Fibroblast of pulmonary artery (primary cell): ENCODE results near the gene AP1S3.
"Not testable (repeated sequence)": the region's sequence is repeated elsewhere in the genome, so short reads cannot be mapped to it uniquely, and the experiment has no call there.

Source experiments
- DNase-seq: peaks from one replicate; pipeline ENCODE4 v3.0.0-alpha.2; 2010; ENCODE audit warnings: low read depth
- H3K4me3 ChIP-seq: replicated peaks from 2 replicates; pipeline ENCODE4 v1.5.1; 2011; ENCODE audit warnings: low read depth, mild to moderate bottlenecking, control low read depth, low read length, moderate library complexity
- CTCF ChIP-seq: IDR thresholded peaks from 2 replicates; pipeline ENCODE4 v1.5.1; 2011; ENCODE audit warnings: mild to moderate bottlenecking, control low read depth, low read length, inconsistent platforms; ENCODE audit errors: missing control alignments

The AP1S3 gene

DNA sequence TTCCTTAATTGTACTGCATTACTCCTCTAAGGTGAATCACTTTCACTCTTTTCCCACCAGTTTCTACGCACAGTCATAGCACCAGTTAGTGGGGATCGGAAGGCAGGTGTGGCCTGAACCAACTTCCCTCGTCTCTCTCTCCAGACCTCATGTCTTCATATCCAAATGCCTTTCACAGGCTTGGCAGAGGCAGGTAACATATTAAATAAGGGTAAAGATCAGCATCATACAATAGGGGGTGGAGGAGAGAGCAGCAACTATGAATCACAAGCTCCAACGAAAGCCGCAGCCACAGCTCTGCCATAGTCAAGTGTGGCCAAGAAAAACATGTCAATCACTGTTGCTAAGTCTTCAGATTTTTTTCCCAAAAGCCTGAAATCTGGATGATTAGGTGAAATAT, 40.3 kb downstream of the AP1S3 start:
- no peak for TF ChIP-seq CTCF
- no peak overlapping the region for H3K4me3 ChIP-seq
- peak; percentile 75 for DNase-seq

DNA sequence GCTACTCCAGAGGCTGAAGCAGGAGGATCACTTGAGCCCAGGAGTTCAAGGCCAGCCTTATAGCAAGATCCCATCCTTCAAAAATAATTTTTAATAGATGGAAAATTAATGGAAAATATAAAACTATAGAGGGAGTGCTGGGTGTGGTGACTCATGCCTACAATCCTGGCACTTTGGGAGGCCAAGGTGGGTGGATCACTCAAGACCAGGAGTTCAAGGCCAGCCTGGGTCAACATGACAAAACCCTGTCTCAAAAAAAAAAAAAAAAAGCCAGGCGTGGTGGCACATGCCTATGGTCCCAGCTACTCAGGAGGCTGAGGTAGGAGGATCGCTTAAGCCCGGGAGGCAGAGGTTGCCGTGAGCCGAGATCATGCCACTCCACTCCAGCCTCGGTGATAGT, 48.0 kb downstream of the AP1S3 start:
- no peak for TF ChIP-seq CTCF

GRCh38 chr2:223788826-223789225, 48.6 kb downstream of the AP1S3 start:
- no peak for TF ChIP-seq CTCF
- H3K4me3 ChIP-seq, result no peak overlapping the region
- DNase-seq, result no peak

More for the DNA sequence above, 48.0 kb downstream of the AP1S3 start:
- no peak for DNase-seq
- no peak overlapping the region for H3K4me3 ChIP-seq

DNA sequence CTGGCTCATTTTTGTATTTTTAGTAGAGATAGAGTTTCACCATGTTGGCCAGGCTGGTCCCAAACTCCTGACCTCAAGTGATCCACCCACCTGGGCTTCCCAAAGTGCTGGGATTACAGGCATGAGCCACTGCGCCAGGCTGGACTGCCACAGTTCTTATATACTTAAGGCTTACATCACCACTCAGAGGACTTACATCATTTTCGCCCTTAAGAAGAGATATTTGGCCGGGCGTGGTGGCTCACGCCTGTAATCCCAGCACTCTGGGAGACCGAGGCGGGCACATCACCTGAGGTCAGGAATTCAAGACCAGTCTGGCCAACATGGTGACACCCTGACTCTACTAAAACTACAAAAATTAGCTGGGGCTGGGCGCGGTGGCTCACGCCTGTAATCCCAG, 49.3 kb downstream of the AP1S3 start:
- H3K4me3 ChIP-seq, DNase-seq: not testable (repeated sequence)

DNA sequence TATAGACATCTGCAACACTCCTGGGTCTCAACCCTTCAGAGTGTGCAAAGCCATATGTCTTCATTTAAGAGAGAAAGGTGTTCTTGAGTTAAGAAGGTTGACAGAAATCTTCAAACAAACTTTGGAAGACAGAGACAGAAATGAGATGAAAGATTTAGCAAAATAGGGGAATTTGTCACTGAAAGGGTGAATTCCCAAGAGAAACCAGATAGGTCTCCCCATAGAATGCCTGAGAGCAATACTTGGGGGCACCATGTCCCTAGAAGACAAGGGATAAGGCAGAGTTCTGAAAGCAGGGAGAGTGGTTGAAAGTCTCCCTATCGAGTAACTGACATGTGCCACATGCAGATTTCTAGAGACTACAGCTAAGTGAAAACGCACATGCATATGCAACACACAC, 50.0 kb downstream of the AP1S3 start:
- no peak overlapping the region for H3K4me3 ChIP-seq
- no peak for DNase-seq
- TF ChIP-seq CTCF, result no peak

GRCh38 chr2:223786943-223787342, 50.4 kb downstream of the AP1S3 start:
- TF ChIP-seq CTCF, result no peak
- no peak overlapping the region for H3K4me3 ChIP-seq
- DNase-seq, result no peak

- no peak for TF ChIP-seq CTCF
- no peak overlapping the region for H3K4me3 ChIP-seq
- DNase-seq, result no peak
These were observed 51.1 kb downstream of the AP1S3 start for GRCh38 chr2:223786236-223786635.
